ENCODE measurements around the gene TSG101.

Gene TSG101

DNA sequence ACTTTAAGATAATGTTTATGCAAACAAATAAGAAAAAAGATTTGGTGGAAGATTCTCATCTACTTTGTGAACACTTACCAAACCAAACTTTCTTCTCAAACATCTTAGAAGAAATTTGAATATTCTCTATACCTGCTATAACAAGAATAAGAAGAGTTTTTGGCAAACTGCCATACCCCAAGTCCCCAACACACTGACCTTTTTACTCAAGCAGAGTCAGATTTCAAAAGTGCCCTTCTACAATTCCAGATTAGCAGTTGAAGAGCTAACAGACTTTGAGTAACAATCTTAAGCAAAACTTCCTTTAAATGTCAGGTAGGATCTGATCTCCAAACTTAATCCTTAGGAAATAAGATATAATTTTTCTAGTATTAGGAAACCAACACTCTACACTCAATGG is 33.9 kb downstream of the TSG101 start:
- Histone ChIP-seq H3K9ac (ENCODE audit: low read length) (no peak overlapping the region), H3K4me3 (ENCODE audit: low read length) (no peak overlapping the region), H3K27me3 (replicated peaks; ENCODE audit: control insufficient read depth, insufficient read depth, low read length) (no peaks in the 10 kb centered on the region), H3K4me1 (ENCODE audit: control insufficient read depth, insufficient read depth, low read length) (peaks cover 31% of the 10 kb centered on the region), H3K36me3 (ENCODE audit: control insufficient read depth, insufficient read depth, low read length, severe bottlenecking) (peaks cover 62% of the 10 kb centered on the region), H3K9me3 (ENCODE audit: control insufficient read depth, low read length) (no peaks in the 10 kb centered on the region)
- peak; percentile 22 for DNase-seq (ENCODE audit: low read depth)

DNA sequence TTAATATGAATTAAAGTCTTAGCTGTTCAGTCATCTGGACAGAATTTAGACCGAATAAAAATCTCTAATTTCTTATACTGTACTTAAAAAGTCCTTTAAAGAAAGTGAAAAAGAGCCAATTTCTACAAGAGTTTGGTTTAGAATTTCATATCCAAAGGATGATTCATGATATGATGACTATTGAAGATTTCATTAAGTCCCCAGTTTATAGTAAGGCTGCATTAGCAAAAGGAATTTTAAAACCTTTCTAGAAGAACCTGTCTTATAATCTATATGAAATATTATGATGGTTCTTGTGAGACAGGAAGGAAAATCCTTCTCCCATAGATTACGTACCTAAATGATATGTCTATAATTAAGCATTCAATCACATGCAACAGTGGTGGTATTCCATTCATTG is 34.8 kb downstream of the TSG101 start:
- H3K4me1 ChIP-seq (ENCODE audit: control insufficient read depth, insufficient read depth, low read length): peaks cover 31% of the 10 kb centered on the region

DNA sequence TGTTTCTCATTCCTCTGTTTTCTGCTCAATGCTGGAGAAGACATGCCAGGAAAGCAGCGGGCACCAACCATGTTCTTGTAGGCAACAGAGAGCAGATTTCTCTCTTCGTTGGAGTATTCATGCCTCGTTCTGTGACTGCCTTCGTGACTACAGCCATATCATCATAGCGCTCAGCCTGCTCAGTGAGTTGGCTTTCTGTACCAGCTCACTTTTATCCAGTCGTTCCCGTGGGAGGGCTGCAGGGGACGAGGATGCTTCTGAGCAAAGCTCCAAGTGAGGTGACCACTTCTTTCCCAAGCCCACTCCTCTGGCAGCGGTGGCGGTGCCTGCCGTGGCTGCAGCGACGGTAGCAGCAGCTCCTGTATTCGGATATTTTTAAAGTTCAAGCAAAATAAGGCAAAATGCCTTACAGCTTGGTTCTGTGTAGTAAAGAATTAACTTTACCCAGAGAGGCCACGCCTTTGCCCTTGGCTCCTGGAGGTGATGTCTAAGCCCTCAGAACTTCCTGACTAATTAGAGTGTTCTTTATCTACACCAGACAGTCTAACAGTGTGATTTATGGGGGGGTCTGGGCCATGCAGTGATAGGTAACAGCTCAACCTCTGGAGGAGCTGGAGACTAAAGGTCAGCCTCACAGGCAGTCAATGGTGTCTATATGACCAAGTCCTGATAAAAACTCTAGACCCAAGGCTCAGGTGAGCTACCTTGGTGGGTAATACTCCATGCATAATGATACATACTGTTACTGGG is 35.8 kb downstream of the TSG101 start:
- Histone ChIP-seq H3K4me3 (ENCODE audit: low read length) (no peak overlapping the region), H3K36me3 (ENCODE audit: control insufficient read depth, insufficient read depth, low read length, severe bottlenecking) (peaks cover 51% of the 10 kb centered on the region), H3K9me3 (ENCODE audit: control insufficient read depth, low read length) (no peaks in the 10 kb centered on the region), H3K9ac (ENCODE audit: low read length) (no peak overlapping the region), H3K4me1 (ENCODE audit: control insufficient read depth, insufficient read depth, low read length) (peaks cover 31% of the 10 kb centered on the region), H3K27me3 (replicated peaks; ENCODE audit: control insufficient read depth, insufficient read depth, low read length) (no peaks in the 10 kb centered on the region)
- no peak for DNase-seq (ENCODE audit: low read depth)

More for the DNA sequence above, 34.8 kb downstream of the TSG101 start:
- Histone ChIP-seq H3K36me3 (ENCODE audit: control insufficient read depth, insufficient read depth, low read length, severe bottlenecking) (peaks cover 52% of the 10 kb centered on the region), H3K9me3 (ENCODE audit: control insufficient read depth, low read length) (no peaks in the 10 kb centered on the region), H3K27me3 (replicated peaks; ENCODE audit: control insufficient read depth, insufficient read depth, low read length) (no peaks in the 10 kb centered on the region), H3K9ac (ENCODE audit: low read length) (no peak overlapping the region), H3K4me3 (ENCODE audit: low read length) (no peak overlapping the region)
- DNase-seq (ENCODE audit: low read depth): peak; percentile 9

DNA sequence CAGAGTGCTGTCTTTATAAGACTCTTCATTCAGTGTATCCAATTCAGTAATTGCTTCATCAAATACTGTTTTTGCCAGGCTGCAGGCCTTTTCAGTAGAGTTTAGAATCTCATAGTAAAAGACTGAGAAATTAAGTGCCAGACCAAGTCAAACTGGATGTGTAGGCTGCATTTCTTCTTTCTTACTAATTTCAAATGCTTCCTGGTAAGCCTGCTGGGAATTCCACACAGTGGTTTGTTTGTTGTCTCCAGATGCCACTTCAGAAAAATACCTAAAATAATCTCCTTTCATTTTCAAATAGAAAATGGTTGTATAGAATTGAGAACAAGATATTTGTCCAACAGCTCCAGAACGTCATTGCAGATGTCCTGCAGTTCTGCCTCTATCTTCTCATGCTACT is 36.4 kb downstream of the TSG101 start:
- peak; percentile 28 for DNase-seq (ENCODE audit: low read depth)
- H3K4me1 ChIP-seq (ENCODE audit: control insufficient read depth, insufficient read depth, low read length): peaks cover 31% of the 10 kb centered on the region
- H3K27me3 ChIP-seq (replicated peaks; ENCODE audit: control insufficient read depth, insufficient read depth, low read length): no peaks in the 10 kb centered on the region
- no peak overlapping the region for H3K9ac ChIP-seq (ENCODE audit: low read length)
- no peaks in the 10 kb centered on the region for H3K9me3 ChIP-seq (ENCODE audit: control insufficient read depth, low read length)
- no peak overlapping the region for H3K4me3 ChIP-seq (ENCODE audit: low read length)
- H3K36me3 ChIP-seq (ENCODE audit: control insufficient read depth, insufficient read depth, low read length, severe bottlenecking): peaks cover 51% of the 10 kb centered on the region

DNA sequence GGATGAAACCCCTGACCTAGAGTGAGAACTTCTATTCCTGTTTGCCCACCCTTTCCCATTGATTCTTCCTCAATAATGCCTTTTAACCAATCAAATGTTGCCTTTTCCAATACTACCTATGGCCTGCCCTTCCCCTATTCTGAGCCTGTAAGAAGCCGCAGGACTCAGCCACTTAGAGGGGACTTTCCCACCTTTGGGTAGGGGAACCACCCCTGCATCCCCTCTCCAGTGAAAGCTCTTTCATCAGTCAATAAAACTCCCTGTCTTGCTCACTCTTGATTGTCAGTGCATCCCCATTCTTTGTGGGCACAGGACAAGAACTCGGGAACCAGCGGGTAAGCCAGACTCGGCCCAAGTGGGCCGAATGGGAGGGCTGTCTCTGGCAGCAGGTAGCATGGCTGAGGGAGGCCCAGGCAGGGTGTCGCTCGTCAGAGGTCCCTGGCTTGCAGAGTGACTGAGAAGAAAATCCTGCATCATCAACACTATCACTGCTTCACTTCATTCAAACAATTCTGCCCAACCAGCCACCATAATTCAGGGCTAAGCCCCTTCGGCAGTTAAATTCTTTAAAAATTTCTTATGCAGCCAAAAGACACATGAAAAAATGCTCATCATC is 40.7 kb downstream of the TSG101 start:
- no peak overlapping the region for H3K9ac ChIP-seq (ENCODE audit: low read length)
- peaks cover 58% of the 10 kb centered on the region for H3K36me3 ChIP-seq (ENCODE audit: control insufficient read depth, insufficient read depth, low read length, severe bottlenecking)
- peaks cover 20% of the 10 kb centered on the region for H3K4me1 ChIP-seq (ENCODE audit: control insufficient read depth, insufficient read depth, low read length)
- H3K4me3 ChIP-seq (ENCODE audit: low read length): no peak overlapping the region
- H3K9me3 ChIP-seq (ENCODE audit: control insufficient read depth, low read length): no peaks in the 10 kb centered on the region
- H3K27me3 ChIP-seq (replicated peaks; ENCODE audit: control insufficient read depth, insufficient read depth, low read length): no peaks in the 10 kb centered on the region
- DNase-seq (ENCODE audit: low read depth): no peak

DNA sequence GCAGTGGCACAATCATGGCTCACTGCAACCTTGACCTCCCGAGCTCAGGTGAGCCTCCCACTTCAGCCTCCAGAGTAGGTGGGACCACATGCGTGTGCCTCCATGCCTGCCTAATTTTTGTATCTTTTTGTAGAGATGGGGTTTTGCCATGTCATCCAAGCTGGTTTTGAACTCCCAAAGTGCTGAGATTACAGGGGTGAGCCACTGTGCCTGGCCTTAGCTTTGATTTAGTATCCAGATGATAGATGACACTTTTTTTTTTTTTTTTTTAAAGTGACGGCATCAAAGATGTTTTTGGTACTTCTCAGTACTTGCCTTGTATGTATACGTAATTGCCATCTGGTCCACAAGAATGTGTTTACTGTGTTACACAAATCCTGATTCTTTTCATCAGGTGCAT is 47.7 kb downstream of the TSG101 start:
- H3K9ac ChIP-seq (ENCODE audit: low read length): no peak overlapping the region
- H3K9me3 ChIP-seq (ENCODE audit: control insufficient read depth, low read length): no peaks in the 10 kb centered on the region
- H3K4me3 ChIP-seq (ENCODE audit: low read length): no peak overlapping the region
- no peaks in the 10 kb centered on the region for H3K4me1 ChIP-seq (ENCODE audit: control insufficient read depth, insufficient read depth, low read length)
- H3K27me3 ChIP-seq (replicated peaks; ENCODE audit: control insufficient read depth, insufficient read depth, low read length): no peaks in the 10 kb centered on the region
- no peak for DNase-seq (ENCODE audit: low read depth)
- peaks cover 90% of the 10 kb centered on the region for H3K36me3 ChIP-seq (ENCODE audit: control insufficient read depth, insufficient read depth, low read length, severe bottlenecking)

DNA sequence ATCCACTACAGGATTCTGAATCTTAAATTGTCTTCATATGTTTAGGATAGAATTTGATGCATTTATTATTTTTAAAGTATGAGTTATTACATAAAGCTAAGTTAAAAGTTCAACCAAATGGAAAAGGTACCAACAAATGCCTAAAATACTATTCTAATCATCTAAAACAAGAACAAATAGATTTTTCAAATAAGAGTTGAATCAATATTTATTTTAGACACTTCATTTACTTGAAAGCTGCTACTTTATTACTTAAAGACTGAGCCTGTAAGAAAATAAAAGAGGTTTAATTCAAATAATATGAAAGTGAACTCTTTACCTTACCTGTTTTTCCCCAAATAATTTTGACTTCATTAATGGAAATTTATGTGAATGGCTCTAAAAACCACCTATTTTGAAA is 54.2 kb downstream of the TSG101 start:
- peaks cover 29% of the 10 kb centered on the region for H3K36me3 ChIP-seq (ENCODE audit: control insufficient read depth, insufficient read depth, low read length, severe bottlenecking)
- H3K9me3 ChIP-seq (ENCODE audit: control insufficient read depth, low read length): no peaks in the 10 kb centered on the region
- H3K27me3 ChIP-seq (replicated peaks; ENCODE audit: control insufficient read depth, insufficient read depth, low read length): no peaks in the 10 kb centered on the region
- no peak overlapping the region for H3K4me3 ChIP-seq (ENCODE audit: low read length)
- no peak for DNase-seq (ENCODE audit: low read depth)
- H3K9ac ChIP-seq (ENCODE audit: low read length): no peak overlapping the region
- no peaks in the 10 kb centered on the region for H3K4me1 ChIP-seq (ENCODE audit: control insufficient read depth, insufficient read depth, low read length)

DNA sequence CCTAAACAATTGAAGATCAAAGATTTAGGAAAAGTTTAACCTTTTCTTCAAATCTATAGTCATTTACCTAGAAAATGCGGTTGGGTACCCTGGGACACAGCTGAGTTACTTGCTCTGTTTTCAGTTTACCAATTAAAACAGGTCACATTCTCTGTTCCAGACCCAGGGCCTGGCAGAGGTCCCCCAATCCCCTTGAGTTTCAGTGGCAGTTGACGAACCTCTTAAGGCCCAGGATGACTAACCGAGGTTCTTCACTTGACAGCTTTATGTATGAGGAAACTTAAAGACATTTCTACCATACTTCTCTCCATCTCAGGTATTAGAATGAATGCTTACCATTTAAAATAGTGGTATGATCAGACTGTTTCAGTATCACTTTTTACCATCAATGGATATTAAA is 54.7 kb downstream of the TSG101 start:
- Histone ChIP-seq H3K4me1 (ENCODE audit: control insufficient read depth, insufficient read depth, low read length) (no peaks in the 10 kb centered on the region), H3K36me3 (ENCODE audit: control insufficient read depth, insufficient read depth, low read length, severe bottlenecking) (peaks cover 23% of the 10 kb centered on the region), H3K9ac (ENCODE audit: low read length) (no peak overlapping the region), H3K27me3 (replicated peaks; ENCODE audit: control insufficient read depth, insufficient read depth, low read length) (no peaks in the 10 kb centered on the region), H3K4me3 (ENCODE audit: low read length) (no peak overlapping the region), H3K9me3 (ENCODE audit: control insufficient read depth, low read length) (no peaks in the 10 kb centered on the region)
- DNase-seq (ENCODE audit: low read depth): no peak

DNA sequence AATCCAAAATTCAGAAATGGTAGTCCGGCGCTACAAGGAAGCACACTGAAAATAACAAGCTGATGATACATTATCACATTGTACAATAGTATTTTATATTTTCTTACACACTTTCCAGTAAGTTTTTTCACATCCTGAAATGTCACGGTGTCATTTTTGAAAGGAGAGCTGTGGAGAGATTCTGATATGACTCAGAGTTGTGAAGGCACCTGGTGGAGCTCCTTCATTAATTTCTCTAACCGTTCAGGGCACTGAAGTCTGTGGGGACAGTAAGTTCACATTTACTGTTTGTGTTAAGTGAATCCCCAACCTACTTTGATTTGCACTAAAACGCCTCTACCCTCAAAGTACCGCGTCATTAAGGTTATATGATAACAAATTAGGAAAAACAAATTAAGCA is 57.8 kb downstream of the TSG101 start:
- H3K9ac ChIP-seq (ENCODE audit: low read length): no peak overlapping the region
- no peaks in the 10 kb centered on the region for H3K4me1 ChIP-seq (ENCODE audit: control insufficient read depth, insufficient read depth, low read length)
- DNase-seq (ENCODE audit: low read depth): no peak
- no peaks in the 10 kb centered on the region for H3K27me3 ChIP-seq (replicated peaks; ENCODE audit: control insufficient read depth, insufficient read depth, low read length)
- no peaks in the 10 kb centered on the region for H3K9me3 ChIP-seq (ENCODE audit: control insufficient read depth, low read length)
- no peak overlapping the region for H3K4me3 ChIP-seq (ENCODE audit: low read length)
- peaks cover 3% of the 10 kb centered on the region for H3K36me3 ChIP-seq (ENCODE audit: control insufficient read depth, insufficient read depth, low read length, severe bottlenecking)

DNA sequence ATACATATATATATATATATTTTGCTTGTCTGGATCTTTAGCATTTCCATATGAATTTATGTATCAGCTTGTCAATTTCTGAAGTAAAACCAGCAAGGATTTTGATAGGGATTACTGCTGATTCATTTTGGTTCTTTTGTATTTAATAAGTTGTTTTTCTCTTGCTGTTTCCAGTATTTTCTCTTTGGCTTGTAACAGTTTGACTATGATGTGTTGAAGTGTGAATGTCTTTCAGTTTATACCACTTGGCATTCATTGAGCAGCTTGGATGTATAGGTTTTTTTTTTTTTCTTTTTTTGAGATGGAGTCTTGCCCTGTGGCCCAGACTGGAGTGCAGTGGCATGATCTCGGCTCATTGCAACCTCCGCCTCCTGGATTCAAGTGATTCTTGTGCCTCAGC is 58.7 kb downstream of the TSG101 start:
- Histone ChIP-seq H3K27me3 (replicated peaks; ENCODE audit: control insufficient read depth, insufficient read depth, low read length) (no peaks in the 10 kb centered on the region), H3K4me3 (ENCODE audit: low read length) (no peak overlapping the region), H3K4me1 (ENCODE audit: control insufficient read depth, insufficient read depth, low read length) (no peaks in the 10 kb centered on the region), H3K9me3 (ENCODE audit: control insufficient read depth, low read length) (no peaks in the 10 kb centered on the region), H3K9ac (ENCODE audit: low read length) (no peak overlapping the region), H3K36me3 (ENCODE audit: control insufficient read depth, insufficient read depth, low read length, severe bottlenecking) (peaks cover 3% of the 10 kb centered on the region)
- DNase-seq (ENCODE audit: low read depth): no peak

DNA sequence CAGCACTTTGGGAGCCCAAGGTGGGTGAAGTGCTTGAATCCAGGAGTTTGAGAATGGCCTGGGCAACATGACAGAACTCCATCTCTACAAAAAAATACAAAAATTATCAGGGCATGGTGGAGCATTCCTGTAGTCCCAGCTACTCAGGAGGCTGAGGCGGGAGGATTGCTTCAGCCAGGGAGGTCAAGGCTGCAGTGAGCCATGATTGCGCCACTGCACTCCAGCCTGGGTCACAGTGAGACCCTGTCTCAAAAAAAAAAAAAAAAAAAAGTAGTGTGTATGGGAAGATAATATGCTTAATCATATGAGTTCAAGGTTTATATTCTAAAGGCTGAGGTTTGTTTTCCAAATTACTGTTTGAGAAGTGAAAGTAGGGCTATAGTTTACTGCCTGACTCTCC is 60.3 kb downstream of the TSG101 start:
- no peaks in the 10 kb centered on the region for H3K4me1 ChIP-seq (ENCODE audit: control insufficient read depth, insufficient read depth, low read length)
- no peaks in the 10 kb centered on the region for H3K27me3 ChIP-seq (replicated peaks; ENCODE audit: control insufficient read depth, insufficient read depth, low read length)
- no peaks in the 10 kb centered on the region for H3K9me3 ChIP-seq (ENCODE audit: control insufficient read depth, low read length)
- DNase-seq (ENCODE audit: low read depth): no peak
- peaks cover 3% of the 10 kb centered on the region for H3K36me3 ChIP-seq (ENCODE audit: control insufficient read depth, insufficient read depth, low read length, severe bottlenecking)
- no peak overlapping the region for H3K9ac ChIP-seq (ENCODE audit: low read length)
- no peak overlapping the region for H3K4me3 ChIP-seq (ENCODE audit: low read length)

DNA sequence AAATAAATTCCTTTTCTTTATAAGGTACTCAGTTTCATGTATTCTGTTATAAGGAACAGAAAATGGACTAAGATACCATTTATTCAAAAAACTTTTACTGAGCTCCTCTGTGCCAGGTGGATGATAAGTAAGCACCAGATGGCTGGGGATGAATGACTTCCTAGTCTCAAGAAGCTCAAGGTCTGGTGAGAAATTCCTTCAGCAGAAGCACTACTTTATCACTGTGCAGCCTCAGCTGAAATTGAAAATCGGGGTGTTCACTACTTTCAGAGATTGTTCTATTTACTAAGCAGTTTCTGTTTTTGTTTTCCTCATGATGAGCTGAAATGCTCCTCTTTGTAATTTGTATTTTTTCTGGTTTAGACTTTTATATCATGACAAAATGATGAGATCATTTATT is 63.3 kb downstream of the TSG101 start:
- Histone ChIP-seq H3K36me3 (ENCODE audit: control insufficient read depth, insufficient read depth, low read length, severe bottlenecking) (no peaks in the 10 kb centered on the region), H3K4me1 (ENCODE audit: control insufficient read depth, insufficient read depth, low read length) (no peaks in the 10 kb centered on the region), H3K4me3 (ENCODE audit: low read length) (no peak overlapping the region), H3K9me3 (ENCODE audit: control insufficient read depth, low read length) (no peaks in the 10 kb centered on the region), H3K9ac (ENCODE audit: low read length) (no peak overlapping the region), H3K27me3 (replicated peaks; ENCODE audit: control insufficient read depth, insufficient read depth, low read length) (no peaks in the 10 kb centered on the region)
- no peak for DNase-seq (ENCODE audit: low read depth)
